GM19239 (cell line): ENCODE measurements around the gene AQP1.

Experiments
- DNase-seq: peaks from one replicate; pipeline ENCODE4 v3.0.0; 2011; ENCODE audit warnings: low spot score; ENCODE audit not compliant: insufficient read length
- FAIRE-seq: peaks from 2 replicates; lab custom pipeline; 2011; peaks lifted over from hg19 to GRCh38; lab: Jason Lieb, UNC

The AQP1 gene

DNA sequence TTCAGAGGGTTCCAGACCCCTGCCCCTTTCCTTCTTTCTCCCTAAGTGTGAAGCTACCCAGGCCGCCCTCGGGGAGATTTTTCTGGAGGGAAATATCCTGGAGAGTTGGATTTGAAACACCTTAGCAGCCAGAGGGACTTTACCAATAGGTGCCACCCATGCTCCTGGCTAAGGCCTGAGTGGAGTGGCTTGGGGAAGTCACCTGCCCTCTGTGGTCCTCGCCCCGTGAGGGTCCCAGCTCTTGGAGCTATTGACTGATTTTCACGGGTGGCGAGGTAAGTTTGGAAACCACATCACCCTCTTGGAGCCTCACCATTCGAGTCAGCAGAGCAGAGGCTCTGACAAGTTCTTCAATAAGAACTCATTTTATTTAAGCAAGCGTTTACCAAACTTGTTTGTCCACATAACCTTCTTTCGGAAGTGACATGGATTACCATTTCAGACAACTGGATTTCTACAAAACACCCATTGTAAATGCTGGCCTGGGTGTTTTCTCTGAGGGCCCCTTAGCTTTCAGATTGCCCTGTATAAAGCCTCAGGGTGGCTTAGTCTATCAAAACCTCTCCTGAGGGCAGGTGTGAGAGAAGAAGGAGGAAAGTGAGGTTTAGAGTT, 20.4 kb downstream of the AQP1 start:
- FAIRE-seq, result no peak
- no peak for DNase-seq

DNA sequence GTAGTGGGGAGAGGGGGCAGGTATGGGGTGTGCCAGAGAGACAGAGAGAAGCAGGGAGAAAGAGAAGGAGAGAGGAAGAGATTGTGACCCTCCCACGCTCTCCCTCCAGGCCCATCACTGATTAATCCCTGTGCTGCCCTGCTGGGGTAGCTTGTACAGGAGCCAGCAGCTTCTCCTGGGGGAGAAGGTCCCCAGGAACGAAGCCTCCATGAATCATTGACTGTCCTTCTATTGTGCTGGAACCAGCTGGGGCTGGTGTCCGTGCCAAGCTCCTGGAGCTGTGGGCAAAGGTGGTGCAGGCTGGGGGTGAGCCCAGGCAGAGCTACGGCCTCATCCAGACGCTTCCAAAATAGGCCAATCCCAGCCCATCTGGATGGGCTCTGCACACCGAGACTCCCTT, 20.9 kb downstream of the AQP1 start:
- FAIRE-seq (no peak), DNase-seq (no peak)

DNA sequence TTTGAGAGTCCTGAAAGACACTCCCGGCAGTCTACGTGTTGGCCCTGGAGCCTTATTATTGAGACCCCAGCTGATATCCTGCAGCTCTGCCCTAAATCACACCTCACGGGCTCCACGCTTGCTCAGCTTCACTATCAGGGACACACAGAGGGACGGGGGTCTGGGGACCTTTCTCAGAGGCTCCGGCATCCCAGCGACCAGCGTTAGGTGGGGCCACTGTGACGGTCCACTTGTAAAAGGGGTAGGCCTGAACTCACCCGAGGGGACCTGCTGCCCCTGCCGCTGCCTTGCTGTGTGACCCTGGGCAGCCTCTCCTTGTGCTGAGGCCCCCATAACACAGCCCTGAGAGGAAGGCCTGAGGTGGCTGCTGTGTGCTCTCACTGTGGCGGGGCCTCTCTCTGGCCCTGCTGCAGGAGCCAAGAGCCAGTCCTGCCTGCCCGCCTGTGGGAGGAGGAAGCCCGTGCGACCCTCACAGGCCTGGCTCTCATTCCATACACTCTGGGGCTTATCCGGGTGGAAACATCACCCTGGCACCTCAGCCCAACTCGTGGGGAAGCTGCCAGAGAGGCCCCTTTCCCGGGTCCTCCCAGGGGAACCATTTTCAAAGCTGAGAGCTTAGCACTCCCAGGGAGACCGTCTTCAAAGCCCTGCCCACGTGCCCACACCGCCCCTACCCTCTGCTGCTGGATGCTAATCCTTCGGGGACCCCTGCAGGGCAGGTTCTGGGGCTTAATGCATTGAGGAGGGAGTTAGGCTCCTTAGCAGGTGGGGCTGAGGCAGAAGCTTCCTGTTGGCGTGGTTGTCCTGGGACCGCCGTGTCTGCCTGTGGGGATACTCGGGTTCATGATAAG, 21.7 kb downstream of the AQP1 start:
- FAIRE-seq, result no peak
- no peak for DNase-seq

DNA sequence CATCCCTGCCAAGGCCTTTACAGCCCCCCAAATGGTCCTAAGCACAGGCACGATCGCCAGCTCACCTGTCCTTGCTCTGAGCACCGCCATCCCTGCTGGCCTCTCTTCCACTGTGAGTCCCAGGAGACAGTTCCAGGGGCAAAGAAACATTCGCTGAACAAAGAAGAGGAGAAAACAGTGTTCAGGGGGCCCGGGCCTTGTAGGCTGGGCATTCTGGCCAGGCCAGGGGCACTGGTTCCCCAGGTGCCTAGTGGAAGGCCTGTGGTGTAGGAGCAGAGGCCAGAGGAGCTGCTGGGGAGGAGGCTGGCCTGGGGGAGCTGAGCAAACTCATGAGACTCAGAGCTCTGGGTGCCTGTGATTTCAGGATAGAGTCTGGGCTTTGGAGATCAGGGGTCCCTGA, 22.6 kb downstream of the AQP1 start:
- no peak for DNase-seq
- no peak for FAIRE-seq

DNA sequence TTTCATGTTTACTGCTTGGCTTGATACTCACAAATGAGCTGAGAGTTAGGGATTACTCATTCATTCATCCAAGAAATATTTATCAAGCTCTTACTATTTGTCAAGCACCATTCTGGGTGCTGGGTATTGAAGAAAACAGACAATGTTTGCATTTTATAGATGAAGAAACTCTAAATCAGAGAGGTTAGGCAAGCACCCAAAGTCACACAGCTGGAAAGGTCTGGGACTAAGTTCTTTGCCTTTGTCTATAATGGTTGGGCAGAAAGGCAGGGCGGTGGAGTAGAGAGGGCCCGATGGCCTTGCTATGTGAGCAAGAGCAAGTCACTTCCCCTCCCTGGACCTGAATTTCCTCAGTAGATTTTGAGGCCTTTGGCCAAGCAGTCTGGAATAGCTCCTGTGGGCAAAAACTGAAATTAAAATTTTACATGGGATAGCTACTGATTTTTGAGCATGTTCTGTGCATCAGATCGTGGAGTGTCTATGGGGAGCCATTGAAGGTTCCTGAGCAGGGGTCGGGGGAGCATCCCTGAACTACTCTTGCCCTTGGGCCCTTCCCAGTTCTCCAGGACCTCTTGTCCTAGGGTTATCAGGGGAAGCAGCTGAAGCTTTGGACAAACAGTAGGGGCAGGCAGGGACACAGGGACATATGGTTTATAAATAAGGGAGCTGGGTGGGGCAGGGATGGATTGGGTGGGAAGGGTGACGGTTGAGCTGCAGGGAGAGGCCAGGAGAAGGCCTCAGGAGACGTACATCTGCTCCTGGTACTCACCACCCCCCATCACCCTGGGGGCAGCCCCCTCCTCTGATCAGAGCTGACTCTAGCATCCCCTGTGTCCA, 23.3 kb downstream of the AQP1 start:
- FAIRE-seq (no peak), DNase-seq (no peak)

DNA sequence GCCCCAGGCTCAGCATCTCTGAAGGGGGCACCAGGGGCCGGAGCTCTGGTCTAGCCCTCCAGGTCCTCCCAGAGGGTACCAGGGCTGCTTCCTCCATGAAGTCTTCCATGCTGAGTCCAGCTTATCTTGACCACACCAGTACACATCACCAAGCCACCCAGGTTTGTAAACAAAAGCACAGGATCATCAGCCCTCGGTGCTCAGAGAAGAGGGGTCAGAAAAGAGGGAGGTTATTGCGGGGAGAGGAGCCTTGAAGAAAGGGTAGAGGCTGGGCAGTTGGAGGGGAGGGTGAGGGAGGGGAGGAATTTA, 23.9 kb downstream of the AQP1 start:
- no peak for DNase-seq
- no peak for FAIRE-seq

DNA sequence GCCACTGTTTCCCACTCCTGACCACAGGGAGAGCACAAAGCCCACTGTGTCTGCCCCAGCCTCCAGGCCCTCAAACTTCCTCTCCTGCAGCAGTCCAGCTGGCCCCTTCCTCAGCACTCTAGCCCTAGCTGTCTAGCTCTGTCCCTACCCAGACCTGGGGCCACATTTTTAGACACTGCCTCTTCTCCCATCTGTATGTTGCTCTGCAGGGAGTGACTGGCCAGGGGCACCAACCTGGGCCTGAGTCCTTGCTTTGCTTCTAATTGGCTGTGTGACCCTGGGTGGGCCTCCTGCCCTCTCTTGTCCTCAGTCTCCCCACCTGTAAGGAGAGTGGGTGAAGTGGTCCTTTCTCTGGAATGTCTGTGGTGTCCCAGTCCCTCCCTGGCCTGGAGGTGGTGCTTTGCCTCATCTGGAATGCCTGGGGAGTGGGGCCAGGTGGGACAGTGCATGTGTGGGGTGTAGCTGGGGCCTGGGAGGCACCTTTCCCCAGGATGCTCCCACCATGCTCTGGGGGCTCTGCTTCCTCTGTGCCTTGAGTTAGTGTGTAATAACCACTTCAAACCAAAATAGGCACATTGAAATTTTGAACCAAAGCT, 25.1 kb downstream of the AQP1 start:
- FAIRE-seq (no peak), DNase-seq (no peak)

DNA sequence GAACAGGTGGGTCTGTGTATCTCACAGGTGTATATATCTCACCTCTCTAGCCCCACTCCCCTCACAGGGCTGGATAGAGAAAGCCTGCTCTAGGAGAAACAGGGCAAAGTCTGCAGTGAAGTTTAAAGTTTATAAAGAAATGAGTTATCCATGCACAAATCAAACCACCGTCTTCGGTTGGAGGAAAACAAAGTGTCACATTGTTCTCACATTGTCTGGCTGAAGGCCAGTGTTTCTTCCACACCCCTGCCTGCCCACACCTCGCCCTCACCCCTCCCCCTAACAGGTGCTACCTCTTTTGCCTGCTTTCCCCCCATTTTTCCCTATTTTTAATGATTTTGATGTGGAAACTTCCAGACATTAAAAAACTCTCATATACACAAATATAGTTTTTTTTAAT, 25.8 kb downstream of the AQP1 start:
- DNase-seq (no peak), FAIRE-seq (no peak)

DNA sequence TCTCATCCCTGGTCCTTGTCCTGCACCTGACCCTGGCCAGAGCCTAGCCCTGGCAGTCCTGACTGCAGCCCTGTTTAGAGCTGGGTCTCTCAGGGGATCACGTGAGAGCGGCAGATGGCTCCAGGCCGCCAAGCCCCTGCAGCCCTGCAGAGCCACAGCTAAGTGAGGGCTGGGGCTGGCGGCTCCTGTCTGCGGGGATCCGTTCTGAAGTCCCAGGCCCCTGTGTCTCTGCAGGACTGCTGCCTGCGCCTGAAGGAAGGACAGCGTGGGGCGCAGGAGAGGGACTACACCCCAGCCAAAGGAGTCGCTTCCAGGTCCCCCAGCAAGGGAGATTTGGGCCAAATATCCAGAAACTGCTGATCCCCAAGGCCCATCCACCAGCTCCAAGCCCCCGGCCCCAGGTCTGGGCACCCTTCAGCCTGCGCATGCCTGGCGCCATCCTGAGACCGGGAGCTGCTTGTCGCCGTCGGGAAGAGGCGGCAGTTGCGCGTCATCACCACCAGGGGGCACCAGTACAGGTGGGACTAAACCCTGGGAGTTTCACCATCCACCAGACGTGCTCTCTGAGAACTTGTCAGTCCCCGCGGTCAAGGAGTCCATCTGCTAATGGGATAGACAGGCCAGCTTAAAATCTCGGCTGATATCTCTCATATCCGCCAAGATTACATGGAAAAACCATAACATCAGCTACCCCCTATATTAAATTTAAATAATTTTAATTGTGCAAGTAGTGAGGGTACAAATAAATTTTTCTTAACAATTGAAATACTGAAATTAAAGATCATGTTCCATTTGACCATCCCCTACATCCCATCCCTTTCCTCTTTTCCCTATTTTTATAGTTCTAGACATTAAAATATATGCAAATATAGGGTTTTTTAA, 27.0 kb downstream of the AQP1 start:
- FAIRE-seq, result peak; percentile 83
- DNase-seq, result peak; percentile 79

DNA sequence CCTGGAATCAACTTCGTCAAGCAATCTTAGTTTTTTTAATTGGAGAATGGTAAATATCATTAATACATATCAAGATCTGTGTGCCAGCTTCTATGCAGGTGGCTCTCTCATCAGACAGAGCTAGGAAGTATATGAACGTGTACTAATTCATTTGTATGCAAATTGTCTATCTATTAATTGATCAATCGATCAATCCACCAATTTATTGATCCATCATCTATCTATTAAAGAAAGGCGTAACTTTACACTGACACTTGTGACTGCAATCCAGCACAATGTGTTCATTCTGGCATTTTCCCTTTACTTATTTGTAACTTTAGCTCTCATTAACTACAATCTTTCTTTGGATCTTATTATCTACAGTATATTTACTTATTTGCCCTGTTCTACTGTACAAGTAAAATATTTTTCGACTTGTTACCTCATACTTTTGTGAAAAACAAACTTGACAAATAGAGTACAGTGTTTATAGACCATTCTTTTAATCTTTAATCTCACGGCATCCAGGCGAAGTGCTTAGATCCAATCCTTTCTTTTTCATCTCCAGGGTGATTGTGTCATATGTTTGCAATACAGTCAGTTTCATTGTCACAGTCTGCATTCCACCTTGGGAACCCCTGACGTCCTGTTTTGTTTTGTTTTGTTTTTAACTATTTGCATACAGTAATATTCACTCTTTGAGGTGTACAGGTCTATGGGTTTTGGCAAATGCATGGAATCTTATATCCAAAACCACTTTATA, 30.1 kb downstream of the AQP1 start:
- FAIRE-seq, result no peak
- DNase-seq, result no peak

DNA sequence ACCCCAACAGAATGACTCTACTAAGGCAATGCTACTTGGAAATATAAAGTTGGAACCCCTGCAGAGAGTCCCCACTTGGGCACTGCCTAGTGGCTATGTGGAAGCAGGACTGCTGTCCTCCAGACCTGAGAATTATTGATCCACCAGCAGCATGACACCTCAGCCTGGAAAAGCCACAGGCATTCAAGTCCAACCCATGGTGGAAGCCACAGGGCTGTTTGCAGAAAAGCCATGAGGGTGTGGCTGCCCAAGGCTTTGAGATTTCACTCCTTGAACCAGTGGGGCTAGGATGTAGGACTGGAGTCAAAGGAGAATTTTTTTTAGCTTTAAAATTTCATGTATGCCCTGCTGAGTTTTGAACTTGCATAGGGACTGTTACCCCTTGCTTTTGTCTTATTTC, 38.5 kb downstream of the AQP1 start:
- DNase-seq (no peak), FAIRE-seq (no peak)

DNA sequence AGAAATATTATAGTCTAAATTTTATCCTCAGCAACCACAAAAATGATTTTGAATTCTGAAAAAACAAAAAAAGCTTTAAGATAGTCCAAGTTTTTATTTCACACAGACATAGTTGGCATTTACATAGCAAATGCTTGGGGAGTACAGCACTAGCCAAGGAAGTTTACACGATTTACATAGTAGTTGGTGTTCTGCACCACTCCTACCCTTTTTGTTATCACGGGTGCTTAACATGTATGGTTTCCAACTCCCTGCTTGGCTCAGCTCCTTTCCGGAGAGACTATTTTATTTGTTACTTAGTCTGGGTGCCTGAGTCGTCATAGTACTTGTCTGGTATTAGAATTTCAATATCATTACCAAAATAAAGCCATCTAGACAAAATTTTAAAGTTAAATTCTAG, 43.3 kb downstream of the AQP1 start:
- no peak for DNase-seq
- no peak for FAIRE-seq

DNA sequence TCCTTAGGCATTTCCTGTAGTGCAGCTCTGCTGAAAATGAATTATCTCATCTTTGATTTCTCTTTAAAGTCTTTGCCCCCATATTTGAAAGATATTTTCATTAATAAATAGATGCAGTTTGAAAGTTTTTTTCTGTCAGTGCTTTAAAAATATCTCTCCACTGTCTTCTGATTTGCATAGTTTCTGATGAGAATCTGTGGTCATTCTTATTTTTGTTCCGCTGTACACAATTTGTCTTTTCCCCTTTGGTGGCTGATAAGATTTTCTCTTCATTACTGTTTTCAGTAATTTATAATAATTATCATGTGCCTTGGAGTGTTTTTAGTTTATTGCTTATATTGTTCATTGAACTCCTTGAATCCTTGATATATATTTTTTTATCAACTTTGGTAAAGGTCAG, 45.1 kb downstream of the AQP1 start:
- no peak for DNase-seq
- no peak for FAIRE-seq

DNA sequence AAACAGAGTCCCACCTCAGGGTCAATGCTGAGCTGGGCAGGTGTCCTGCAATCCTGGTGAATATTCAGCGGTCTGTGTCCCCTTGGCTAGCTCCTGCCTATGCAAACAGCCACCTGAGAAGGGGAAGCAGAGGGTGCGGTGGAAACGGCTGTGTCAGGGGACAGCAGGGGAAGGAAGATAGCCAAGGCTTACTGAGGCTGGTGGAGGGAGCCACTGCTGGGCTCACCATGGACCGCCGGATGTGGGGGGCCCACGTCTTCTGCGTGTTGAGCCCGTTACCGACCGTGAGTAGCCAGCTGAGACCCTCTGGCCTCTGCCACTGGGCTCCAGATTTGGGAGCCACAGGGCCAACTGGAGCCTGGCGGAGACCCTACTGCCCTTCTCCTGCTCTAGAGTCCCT, 52.2 kb downstream of the AQP1 start, which contains the start of gene GHRHR:
Gene GHRHR, plus strand, starts transcription at position 112 of the 400 bp plus-strand sequence. Its CDS starts 116 bp downstream, at position 228.
- DNase-seq (no peak), FAIRE-seq (no peak)

DNA sequence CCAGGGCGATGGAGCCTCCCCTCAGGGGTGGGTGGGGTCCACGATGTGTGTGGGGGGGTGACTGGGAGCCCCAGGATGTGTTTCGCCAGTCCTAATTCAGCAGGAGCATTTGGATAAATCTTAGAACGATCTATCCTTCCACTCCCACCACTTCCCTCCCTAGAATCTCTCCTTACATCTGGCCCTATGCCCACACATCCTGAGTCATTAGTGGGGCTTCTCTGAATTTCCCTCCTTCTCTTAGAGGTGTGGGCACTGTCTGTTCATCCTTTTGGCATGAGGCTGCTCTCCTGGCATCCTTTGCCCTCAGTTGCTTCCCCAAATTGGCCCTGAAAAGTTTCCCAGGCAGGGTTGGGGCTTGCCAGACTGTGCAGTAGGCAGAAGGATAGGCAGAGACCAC, 53.7 kb downstream of the AQP1 start:
- no peak for FAIRE-seq

DNA sequence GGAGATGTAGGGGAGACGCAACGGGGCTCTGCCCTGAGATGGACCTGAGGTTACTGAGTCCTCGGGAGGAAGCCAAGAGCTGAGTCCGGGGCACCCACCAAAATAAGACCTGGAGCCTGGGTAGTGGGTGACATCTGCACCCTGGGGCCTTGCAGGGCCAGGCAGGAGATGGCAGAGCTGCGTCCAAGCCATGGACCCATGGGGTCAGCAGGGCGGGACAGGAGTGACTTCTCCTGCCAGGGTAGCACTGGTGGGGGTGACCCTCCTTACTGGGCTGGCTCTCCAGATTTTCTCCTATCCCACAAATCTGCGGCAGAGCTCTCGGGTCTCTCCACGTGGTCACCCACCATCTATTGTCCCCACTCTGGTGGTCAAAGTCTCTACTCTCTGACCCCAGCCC, 54.2 kb downstream of the AQP1 start:
- no peak for FAIRE-seq
- no peak for DNase-seq

More for the DNA sequence above, 53.7 kb downstream of the AQP1 start:
- no peak for DNase-seq

DNA sequence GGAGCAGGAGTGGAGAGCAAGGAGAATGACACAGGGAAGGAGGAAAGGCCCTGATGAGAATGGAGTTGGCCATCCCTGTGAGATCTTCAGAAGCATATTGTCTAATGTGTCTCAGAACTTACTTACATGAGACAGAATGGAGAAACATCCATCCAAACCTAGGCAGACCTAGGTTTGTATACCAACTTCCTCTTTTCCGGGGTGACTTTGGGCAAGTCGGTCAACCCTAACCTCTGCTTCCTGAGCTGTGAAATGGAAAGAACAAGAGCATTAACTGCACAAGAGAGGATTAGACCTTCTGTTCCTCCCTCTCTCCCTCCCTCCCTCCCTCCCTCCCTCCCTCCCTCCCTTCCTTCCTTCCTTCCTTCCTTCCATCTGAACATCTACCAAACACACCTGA, 56.6 kb downstream of the AQP1 start:
- FAIRE-seq (peak; percentile 40), DNase-seq (no peak)

DNA sequence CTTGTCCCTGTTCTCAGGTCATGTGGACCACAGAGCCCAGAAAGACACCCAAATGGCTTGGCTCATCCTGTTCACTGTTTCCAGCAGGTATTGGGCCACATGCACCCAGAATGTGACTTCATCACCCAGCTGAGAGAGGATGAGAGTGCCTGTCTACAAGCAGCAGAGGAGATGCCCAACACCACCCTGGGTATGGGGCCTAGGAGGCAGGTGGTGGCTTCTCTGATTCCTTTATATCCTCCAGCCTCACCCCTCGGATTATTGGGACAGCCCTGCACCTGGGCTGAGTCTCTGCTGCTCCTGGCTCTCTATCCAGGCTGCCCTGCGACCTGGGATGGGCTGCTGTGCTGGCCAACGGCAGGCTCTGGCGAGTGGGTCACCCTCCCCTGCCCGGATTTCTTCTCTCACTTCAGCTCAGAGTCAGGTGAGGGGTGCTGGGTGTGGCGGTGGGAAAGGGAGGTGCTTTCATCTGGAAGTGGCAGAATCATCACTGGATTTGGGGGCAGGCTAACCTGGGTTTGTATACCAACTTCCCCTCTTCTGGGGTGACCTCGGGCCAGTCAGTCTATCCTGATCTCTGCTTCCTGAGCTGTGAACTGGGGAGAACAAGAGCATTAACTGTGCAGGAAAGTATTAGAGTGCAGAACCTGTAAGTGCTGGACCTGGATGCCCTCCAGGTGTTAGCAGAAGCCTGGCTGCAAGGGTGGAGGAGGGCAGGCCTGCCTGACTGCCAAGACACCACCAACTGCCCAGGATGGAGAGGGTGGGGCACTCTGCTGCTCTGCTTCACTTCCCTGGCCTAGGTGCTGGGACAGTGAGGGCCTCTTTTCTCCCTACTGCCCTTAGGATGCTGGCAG, 57.3 kb downstream of the AQP1 start:
- DNase-seq (no peak), FAIRE-seq (no peak)
